ENCODE results near the gene PPARA.

The PPARA gene

GRCh38 chr22:46286006-46286405, 135.7 kb downstream of the PPARA start:
- H3K4me3 ChIP-seq (replicated peaks; ENCODE audit: low read depth, low read length), result no peak overlapping the region
- no peak for DNase-seq (ENCODE audit: low read depth)
- no peak for TF ChIP-seq CTCF (IDR thresholded peaks at IDR 0.05; ENCODE audit: low read length, missing control alignments)

DNA sequence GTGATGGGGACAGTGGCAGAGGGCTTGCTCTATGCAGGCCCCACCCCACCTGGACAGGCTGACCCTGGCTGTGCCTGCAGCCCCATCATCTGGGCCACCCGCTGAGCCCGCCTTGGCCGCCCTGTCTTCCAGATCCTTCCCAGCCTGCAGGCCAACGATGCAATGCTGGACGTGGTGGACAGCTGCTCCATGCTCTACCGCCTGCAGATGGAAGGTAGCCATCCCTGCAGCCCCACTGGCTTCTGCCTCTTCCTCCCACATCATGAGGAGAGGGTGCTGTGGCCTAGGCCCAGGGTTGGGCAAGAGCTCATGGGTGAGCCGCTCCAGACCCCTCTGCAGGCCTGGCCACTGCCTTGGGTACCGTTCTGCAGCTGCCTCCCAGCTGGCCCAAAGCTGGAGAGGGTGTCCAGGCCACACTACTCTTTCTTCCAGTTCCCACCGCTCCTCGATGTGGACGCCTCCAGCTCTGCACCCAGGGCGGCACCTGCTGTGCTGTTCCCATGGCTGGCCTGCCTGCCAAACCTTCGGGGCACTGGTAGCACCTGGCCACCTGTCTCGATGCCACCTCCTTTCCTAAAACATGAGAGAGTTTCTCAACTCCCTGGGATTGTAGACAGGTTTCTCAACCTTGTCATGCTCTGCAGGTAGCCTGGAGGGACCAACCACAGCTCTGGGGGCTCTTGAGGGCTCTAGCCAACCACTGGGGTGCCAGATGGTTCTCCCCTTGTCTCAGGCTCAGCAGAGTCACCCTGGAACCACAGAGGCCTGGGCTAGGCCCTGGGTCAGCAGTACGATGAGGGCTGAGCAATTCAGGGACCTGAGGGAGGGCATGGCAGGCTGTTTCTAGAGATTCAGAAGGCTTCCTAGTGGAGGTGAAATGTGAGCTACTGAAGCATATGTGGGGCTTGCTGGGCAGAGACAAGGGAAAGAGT, 136.9 kb downstream of the PPARA start:
- TF ChIP-seq CTCF (IDR thresholded peaks at IDR 0.05; ENCODE audit: low read length, missing control alignments), result no peak
- DNase-seq (ENCODE audit: low read depth), result no peak
- no peak overlapping the region for H3K4me3 ChIP-seq (replicated peaks; ENCODE audit: low read depth, low read length)

DNA sequence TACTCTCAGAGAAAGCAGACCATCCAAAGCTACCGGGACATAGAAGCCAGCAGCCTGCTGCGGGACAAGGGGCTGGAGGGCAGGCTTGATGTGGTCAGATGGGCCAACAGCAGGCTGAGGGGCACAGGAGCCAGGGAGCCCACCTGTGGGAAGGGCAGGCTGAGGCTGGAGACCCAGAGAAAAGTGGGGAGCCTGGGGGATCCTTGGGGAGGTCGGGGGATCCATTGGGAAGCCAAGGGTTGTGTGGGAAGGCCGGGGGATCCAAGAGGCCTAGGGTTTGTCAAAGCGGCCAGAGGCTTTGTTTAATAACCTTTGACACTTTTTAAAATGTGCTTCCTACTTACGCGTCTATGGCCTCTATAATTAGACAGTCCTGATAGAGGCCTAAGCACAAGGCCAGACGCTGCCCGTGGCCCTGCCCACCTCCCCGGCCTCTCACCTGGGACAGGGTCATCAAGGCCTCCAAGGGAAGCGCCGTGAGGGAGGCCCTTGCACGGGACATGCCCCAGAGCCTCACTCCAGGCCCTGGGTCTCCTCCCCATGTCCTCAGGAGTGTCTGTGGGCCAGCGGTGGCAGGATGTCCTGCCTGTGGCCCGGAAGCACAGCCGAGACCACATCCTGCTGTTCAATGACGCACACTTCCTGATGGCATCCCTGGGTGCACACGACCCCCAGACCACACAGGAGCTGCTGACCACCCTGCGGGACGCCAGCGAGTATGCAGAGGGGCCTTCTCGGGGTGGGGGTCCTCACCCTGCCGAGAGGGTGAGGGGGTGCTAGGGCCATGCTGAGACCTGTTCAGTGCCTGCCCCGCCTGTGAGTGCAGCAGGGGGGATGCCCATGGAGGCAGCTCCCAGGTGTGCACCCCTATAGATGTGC, 137.8 kb downstream of the PPARA start:
- DNase-seq (ENCODE audit: low read depth), result no peak
- TF ChIP-seq CTCF (IDR thresholded peaks at IDR 0.05; ENCODE audit: low read length, missing control alignments), result no peak
- H3K4me3 ChIP-seq (replicated peaks; ENCODE audit: low read depth, low read length), result no peak overlapping the region

- no peak overlapping the region for H3K4me3 ChIP-seq (replicated peaks; ENCODE audit: low read depth, low read length)
- no peak for TF ChIP-seq CTCF (IDR thresholded peaks at IDR 0.05; ENCODE audit: low read length, missing control alignments)
- no peak for DNase-seq (ENCODE audit: low read depth)
These were observed 138.5 kb downstream of the PPARA start for GRCh38 chr22:46288846-46289243.

- no peak for DNase-seq (ENCODE audit: low read depth)
- no peak for TF ChIP-seq CTCF (IDR thresholded peaks at IDR 0.05; ENCODE audit: low read length, missing control alignments)
- H3K4me3 ChIP-seq (replicated peaks; ENCODE audit: low read depth, low read length), result no peak overlapping the region
These were observed 139.0 kb downstream of the PPARA start for GRCh38 chr22:46289244-46289891.

GRCh38 chr22:46290121-46290842, 140.0 kb downstream of the PPARA start:
- DNase-seq (ENCODE audit: low read depth), result no peak
- TF ChIP-seq CTCF (IDR thresholded peaks at IDR 0.05; ENCODE audit: low read length, missing control alignments), result no peak
- H3K4me3 ChIP-seq (replicated peaks; ENCODE audit: low read depth, low read length), result no peak overlapping the region
